Measurements from ENCODE around the gene ADH1A.
"Not testable (repeated sequence)": the region's sequence is repeated elsewhere in the genome, so short reads cannot be mapped to it uniquely, and the experiment has no call there.

The ADH1A gene

DNA sequence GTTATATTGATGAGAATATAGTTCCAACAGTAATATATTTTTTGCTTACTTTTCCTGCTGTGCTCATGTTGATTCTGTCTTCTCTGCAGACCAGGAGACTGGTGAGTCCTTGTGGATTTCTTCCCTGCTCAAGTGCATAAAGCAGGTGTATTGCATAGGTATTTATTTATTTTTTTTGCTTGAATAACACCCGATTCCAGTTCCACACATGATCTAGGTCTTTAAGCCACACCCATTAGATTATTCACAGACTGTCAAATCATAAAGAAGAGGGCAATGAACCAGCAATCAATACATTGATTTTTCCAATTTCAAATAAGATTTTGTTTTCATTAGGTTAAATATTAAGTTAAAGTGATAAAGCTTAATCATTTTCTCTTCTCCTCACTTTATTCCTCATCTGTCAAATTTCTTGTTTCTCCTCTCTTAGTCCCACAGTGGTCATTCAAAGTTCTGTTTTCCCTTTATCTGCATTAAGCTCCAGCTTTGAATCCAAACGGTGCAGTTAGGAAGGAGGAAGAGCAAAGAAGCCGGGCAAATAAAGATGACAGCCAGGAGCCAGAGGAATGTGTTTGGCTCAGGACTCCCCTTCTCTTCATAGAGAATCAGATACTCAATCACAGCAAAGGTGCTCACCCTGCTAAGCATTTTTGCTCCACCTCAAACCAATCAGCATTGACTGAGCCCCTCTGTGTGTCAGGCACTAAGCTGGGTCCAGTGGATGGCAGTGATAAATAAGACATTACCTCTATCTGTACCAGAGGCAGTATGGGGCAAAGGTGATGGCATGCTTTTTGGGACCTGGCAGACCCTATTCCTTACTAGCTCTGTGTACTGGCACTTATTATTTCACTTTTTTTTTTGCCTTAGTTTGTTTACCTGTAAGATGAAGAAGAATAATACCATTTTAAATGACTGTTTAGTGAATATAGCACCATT is at the start of gene ADH1A:
Gene ADH1A, minus strand, starts transcription at position 138 of the 939 bp plus-strand sequence. Its CDS starts 71 bp downstream, at position 67.
- intact Hi-C loops (cut with DNase I) = no loop called here
- DNase-seq = no peak

GRCh38 chr4:99339172-99339571 is 48.4 kb upstream of the ADH1A start:
- no peak for DNase-seq

DNA sequence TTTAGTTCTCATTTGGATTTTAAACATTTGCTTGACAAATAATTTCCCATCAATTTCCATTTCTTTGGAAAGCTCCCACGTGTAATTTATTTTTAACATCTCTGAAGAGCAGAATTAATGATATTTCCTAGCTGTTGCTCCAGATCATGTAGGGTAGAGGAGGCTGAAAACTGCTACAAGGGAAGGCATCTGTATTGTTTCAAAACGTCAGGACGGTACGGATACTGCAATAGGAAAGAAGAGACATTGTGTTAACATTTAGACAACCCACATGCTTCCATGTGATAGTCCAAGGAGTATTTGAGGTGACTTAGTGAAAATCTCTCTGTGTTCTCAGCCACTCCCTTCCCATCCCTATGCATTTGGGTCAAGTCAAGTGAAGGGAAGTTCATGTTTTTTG is 45.8 kb upstream of the ADH1A start:
- peak in 2 of 42 donors; percentile 7 to 10 for DNase-seq
- intact Hi-C loops (cut with DNase I) = no loop called here

More at GRCh38 chr4:99339172-99339571, 48.4 kb upstream of the ADH1A start:
- intact Hi-C loops (cut with DNase I) = no loop called here

GRCh38 chr4:99334880-99335279 is 44.1 kb upstream of the ADH1A start:
- no peak for DNase-seq
- intact Hi-C loops (cut with DNase I) = no loop called here

- intact Hi-C loops (cut with DNase I) = no loop called here
Observed at GRCh38 chr4:99330648-99331047, 39.9 kb upstream of the ADH1A start.

DNA sequence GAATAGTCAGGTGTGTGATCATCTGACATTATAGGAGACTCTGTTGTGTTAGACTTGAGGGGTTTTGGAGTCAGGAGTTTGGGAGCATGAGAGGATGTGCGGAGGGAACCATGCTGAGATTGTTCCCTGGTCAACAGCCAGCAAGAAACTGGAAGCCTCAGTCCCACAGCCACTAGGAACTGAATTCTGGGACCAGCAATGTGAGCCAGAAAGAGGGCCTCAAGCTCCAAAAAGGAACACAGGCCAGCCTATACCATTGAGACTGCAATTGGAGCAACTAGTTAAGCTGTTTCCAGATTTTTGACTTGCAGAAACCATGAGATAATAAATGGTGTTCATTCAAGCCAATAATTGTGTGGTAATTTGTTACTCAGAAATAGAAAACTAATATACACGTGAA is 39.1 kb upstream of the ADH1A start:
- intact Hi-C loops (cut with DNase I) = no loop called here
- no peak for DNase-seq

More at GRCh38 chr4:99330648-99331047, 39.9 kb upstream of the ADH1A start:
- no peak for DNase-seq

DNA sequence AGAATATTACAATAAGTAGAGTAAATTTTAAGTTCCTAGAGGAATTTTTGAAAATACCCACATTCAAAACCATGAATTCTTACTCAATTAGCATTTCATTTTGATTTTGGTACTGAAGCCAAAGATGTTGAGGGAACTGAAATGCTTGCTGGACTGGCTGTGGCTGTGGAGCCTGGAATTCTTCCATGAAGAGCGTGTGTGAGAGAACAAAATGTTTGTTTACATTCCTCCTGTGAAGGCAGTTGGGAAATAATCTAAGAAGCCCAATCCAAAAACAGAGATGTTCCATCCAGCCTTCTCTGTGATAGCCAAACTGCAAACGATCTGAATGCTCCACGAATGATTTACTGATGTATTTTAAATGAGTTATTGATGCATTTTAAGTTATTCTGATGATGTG is 34.2 kb upstream of the ADH1A start:
- intact Hi-C loops (cut with DNase I) = no loop called here

DNA sequence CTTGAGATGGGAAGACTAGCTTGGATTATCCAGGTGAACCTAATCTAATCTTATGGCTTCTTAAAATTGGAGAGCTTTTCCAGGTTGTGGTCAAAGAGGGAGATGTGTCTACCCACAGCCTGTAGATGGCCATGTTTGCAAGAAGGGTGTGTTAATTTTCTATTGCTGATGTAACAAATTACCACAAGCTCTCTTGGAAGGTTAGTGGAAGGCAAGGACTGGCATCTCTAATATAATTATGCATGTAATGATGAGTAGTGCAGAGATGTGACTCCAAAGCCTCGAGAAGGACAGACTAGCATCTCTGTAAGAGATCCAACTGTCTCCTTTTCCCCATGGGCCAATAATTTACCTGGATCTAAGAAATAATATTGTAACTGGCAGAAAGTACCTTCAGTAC is 33.6 kb upstream of the ADH1A start:
- intact Hi-C loops (cut with DNase I) = no loop called here
- no peak for DNase-seq

More for the DNA sequence above, 34.2 kb upstream of the ADH1A start:
- peak in 2 of 42 donors; percentile 4 to 9 for DNase-seq

GRCh38 chr4:99323756-99324155 is 33.0 kb upstream of the ADH1A start:
- intact Hi-C loops (cut with DNase I) = no loop called here
- DNase-seq = no peak

DNA sequence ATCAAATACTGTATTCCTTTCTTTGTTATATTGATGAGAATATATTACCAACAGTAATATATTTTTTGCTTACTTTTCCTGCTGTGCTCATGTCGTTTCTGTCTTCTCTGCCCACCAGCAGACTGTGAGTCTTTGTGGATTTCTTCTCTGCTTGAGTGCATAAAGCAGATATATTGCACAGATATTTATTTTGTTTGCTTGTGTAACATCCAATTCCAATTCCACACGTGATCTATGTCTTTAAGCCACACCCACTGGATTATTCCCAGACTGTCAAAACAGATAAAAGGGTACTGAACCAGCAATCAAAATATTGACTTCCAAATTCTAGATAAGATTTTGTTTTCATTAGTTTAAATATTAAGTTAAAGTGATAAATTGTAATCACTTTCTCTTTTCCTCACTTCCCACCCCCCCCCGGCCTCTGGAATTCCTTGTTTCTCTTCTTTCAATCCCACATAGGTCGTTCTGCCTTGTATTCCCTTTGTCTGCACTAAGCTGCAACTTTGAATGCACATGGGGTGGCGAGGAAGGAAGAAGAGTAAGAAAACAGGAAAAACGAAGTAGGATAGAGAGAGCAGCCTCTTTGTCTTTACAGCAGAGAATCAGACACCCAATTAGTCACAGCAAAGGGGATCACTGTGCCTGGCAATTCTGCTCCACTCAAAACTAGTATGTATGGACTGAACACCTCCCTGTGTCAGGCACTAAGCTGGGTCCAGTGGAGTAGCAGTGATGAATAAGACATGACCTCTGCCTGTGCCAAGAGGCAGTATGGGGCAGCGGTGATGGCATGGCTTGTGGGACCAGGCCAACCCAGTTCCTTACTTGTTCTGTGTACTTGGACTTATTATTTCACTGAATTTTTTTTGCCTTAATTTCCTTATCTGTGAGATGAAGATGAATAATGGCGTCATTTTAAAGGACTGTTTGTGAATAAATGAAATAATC is 30.7 kb upstream of the ADH1A start, which contains the start of gene ADH1B:
Gene ADH1B, minus strand, starts transcription at position 161 of the 951 bp plus-strand sequence. Its CDS starts 70 bp downstream, at position 91.
- DNase-seq = no peak
- intact Hi-C loops (cut with DNase I) = no loop called here

- intact Hi-C loops (cut with DNase I) = not testable (repeated sequence)
Observed at GRCh38 chr4:99317811-99318210, 27.0 kb upstream of the ADH1A start.

DNA sequence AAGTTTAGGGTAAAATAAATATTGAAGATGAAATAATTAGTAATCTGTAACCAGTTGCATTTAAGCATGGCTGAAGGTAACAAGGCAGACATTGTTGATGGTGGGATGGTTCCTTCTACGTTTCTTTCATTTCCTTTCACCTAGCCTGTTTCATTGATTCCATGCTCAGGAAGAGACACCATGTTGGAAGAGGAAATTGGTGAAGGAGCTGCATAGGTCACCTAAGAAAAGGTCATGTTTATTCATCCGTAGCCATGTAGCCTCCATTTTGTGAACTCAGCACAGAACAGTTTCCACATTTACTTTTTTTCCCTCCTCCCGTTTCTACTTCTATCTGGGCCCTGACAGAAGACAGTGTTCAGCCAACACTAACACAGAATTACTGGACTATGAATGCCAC is 26.6 kb upstream of the ADH1A start:
- DNase-seq = no peak
- intact Hi-C loops (cut with DNase I) = no loop called here

More at GRCh38 chr4:99317811-99318210, 27.0 kb upstream of the ADH1A start:
- DNase-seq = not testable (repeated sequence)

DNA sequence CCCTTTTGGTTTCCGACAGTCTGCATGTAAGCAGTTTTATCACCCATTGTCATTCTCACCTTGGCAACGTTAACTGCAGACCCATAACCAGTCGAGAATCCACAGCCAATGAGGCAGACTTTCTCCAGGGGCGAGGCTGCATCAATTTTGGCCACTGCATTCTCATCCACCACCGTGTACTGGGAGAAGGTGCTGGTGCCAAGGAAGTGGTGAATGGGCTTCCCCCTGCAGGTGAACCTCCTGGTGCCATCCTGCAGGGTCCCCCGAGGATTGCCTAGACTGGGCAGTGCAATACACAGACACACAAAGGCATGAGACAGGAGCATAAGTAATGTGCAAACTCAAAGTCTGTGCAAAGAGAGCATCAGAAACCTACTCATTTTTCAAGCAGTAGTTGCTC is 25.1 kb upstream of the ADH1A start:
- intact Hi-C loops (cut with DNase I) = no loop called here
- no peak for DNase-seq

GRCh38 chr4:99314211-99314610 is 23.4 kb upstream of the ADH1A start:
- no peak for DNase-seq
- intact Hi-C loops (cut with DNase I) = no loop called here

DNA sequence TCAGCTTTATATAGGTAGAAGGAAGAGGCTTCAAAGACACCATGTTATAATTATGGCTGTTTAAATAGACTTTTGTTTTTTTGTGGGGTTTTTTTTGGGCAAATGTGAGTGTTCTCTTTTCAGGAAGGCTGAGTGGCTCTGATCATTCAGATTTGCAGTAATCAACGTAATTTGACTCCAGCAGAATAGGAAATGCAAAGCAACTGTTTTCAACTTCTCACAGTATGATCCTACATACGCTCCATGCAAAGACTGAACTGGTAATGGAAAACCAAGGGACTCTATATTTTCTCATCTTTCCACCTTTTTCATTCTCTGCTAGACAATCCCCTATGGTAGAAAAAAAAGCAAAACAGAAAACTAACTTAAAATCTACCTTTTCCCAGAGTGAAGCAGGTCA is 19.6 kb upstream of the ADH1A start:
- intact Hi-C loops (cut with DNase I) = no loop called here
- DNase-seq = no peak

DNA sequence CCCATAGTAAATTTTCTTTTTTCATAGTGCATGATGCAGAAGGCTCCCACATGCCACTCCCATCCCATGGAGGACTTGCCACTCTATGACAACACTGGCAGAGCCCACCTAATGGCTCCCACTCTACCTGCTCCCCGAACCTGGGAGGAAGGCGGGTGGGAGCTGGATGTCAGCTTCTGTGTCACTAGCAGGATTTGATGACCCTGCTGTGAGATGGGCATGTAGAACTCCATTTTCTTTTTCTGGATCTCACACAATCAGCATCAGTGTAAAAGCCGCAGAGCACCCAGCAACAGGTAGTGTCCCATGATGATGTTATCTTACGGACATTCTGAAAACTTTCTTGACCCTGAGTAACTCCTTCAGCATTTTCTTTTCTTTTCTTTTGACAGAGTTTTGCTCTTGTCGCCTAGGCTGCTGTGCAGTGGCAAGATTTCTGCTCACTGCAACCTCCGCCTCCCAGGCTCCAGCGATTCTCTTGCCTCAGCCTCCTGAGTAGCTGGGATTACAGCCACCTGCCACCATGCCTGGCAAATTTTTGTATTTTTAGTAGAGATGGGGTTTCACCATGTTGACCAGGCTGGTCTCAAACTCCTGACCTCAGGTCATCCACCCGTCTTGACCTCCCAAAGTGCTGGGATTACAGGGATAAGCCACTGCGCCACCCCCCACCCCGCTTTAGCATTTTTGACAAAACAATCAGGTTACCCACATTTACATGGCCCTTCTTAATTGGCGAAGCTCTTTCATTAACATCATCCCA is 15.0 kb upstream of the ADH1A start:
- intact Hi-C loops (cut with DNase I) = no loop called here

GRCh38 chr4:99301376-99302164 is 10.8 kb upstream of the ADH1A start:
- intact Hi-C loops (cut with DNase I) = no loop called here
- no peak for DNase-seq

More for the DNA sequence above, 15.0 kb upstream of the ADH1A start:
- no peak for DNase-seq

DNA sequence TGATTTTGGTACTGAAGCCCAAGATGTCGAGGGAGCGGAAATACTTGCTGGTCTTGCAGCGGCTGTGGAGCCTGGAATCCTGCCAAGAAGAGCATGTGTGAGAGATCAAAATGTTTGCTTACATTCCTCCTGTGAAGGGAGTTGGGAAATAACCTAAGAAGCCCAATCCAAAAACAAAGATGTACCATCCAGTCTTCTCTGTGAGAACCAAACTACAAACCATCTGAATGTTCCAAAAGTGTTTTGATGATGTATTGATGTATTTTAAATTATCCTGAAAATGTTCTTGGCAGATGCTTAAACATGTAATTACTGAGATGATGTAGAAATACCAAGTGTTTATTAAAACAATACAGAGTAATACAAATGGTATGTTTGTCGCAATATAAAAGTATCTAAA is 10.1 kb upstream of the ADH1A start:
- DNase-seq = peak in 5 of 42 donors; percentile 8 to 47 (median 10)
- intact Hi-C loops (cut with DNase I) = no loop called here
